HG03095 (cell line): ENCODE data around the gene UBE2QL1.
"Not testable (repeated sequence)": the region's sequence is repeated elsewhere in the genome, so short reads cannot be mapped to it uniquely, and the experiment has no call there.

Experiments
- ATAC-seq: cut with Tn5 transposase; IDR thresholded peaks from one replicate; pipeline ENCODE4 v1.9.1; 2021; ENCODE audit warnings: moderate library complexity; ENCODE audit not compliant: unreplicated experiment

The UBE2QL1 gene

GRCh38 chr5:6494939-6495338 is 46.3 kb downstream of the UBE2QL1 start:
- no peak for ATAC-seq

GRCh38 chr5:6495433-6496206 is 47.0 kb downstream of the UBE2QL1 start:
- ATAC-seq = no peak

- ATAC-seq = peak; percentile 97
These were observed 47.5 kb downstream of the UBE2QL1 start for GRCh38 chr5:6496207-6496584.

- no peak for ATAC-seq
These were observed 48.0 kb downstream of the UBE2QL1 start for GRCh38 chr5:6496636-6497035.

GRCh38 chr5:6497262-6497661 is 48.6 kb downstream of the UBE2QL1 start:
- ATAC-seq = no peak

GRCh38 chr5:6498968-6499367 is 50.3 kb downstream of the UBE2QL1 start:
- no peak for ATAC-seq

GRCh38 chr5:6501701-6502100 is 53.0 kb downstream of the UBE2QL1 start:
- ATAC-seq = no peak

GRCh38 chr5:6502421-6502820 is 53.8 kb downstream of the UBE2QL1 start:
- ATAC-seq = no peak

- ATAC-seq = no peak
These were observed 54.7 kb downstream of the UBE2QL1 start for GRCh38 chr5:6503342-6503741.

GRCh38 chr5:6504677-6505415 is 56.2 kb downstream of the UBE2QL1 start:
- no peak for ATAC-seq

- ATAC-seq = no peak
These were observed 56.7 kb downstream of the UBE2QL1 start for GRCh38 chr5:6505416-6505755.

GRCh38 chr5:6505783-6506557 is 57.3 kb downstream of the UBE2QL1 start:
- no peak for ATAC-seq

GRCh38 chr5:6506611-6507010 is 58.0 kb downstream of the UBE2QL1 start:
- no peak for ATAC-seq

GRCh38 chr5:6508931-6509330 is 60.3 kb downstream of the UBE2QL1 start:
- no peak for ATAC-seq

- no peak for ATAC-seq
These were observed 61.5 kb downstream of the UBE2QL1 start for GRCh38 chr5:6510132-6510531.

- no peak for ATAC-seq
These were observed 62.3 kb downstream of the UBE2QL1 start for GRCh38 chr5:6510973-6511372.

- not testable (repeated sequence) for ATAC-seq
These were observed 67.2 kb downstream of the UBE2QL1 start for GRCh38 chr5:6515812-6516211.

- no peak for ATAC-seq
These were observed 68.2 kb downstream of the UBE2QL1 start for GRCh38 chr5:6516823-6517222.

- no peak for ATAC-seq
These were observed 68.9 kb downstream of the UBE2QL1 start for GRCh38 chr5:6517510-6517909.

- ATAC-seq = no peak
These were observed 69.8 kb downstream of the UBE2QL1 start for GRCh38 chr5:6518298-6519057.

- ATAC-seq = no peak
These were observed 71.5 kb downstream of the UBE2QL1 start for GRCh38 chr5:6520201-6520600.
